ENCODE results near the gene RAI2.

Gene RAI2

DNA sequence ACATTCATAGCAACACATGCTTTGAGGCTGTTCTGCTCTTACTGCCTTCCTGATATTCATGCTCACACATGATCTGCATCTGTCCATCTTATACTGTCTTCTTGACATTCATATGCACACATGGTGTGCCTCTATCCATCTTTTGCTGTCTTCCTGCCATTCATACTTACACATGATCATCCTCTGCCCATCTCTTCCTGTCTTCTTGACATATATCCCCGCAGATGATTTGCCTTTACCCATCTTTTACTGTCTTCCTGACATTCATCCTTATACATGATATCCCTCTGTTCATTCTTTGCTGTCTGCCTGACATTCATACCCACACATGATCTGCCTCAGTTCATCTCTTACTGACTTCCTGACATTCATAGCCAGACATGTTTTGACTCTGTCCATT, 87.0 kb downstream of the RAI2 start:
- DNase-seq: no peak

DNA sequence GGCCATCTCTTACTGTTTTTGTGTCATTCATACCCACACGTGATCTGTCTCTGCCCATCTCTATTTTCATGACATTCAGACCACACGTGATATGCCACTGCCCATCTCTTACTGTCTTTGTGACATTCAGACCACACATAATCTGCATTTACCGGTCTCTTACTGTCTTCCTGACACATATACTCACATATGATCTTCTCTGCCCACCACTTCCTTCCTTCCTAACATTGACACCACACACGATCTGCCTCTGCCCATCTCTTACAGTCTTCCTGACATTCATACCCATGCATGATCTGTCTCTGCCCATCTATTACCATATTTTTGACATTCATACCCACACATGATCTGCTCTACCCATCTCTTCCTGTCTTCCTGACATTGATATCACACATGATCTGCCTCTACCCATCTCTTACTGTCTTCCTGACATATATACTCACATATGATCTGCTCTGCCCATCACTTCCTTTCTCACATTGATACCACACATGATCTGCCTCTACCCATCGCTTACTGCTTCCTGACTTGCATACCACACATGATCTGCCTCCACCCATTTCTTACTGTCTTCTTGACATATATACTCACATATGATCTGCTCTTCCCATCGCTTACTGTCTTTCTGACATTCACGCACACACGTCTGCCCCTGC, 87.7 kb downstream of the RAI2 start:
- DNase-seq: no peak

DNA sequence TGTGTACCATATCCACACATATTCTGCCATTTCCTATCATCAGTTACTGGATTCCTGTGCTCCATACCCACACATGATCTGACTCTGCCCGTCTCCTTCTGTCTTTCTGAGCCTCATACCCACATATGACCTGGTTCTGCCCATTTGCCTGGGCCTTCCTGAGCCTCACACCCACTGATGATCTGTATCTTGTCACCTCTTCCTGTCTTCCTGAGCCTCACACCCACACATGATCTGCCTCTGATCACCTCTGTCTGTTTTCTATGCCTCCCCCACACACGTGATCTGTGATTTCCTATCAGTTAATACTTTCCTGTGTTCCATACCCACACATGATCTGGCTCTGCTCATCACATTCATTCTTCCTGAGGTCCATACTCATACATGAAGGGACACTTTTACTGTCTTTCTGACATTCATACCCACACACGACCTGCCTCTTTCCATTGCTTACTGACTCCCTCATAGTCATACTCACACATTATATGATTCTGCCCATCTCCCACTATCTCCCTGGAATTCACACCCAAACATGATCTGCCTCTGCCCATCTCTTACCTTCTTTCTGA, 91.3 kb downstream of the RAI2 start:
- no peak for DNase-seq

DNA sequence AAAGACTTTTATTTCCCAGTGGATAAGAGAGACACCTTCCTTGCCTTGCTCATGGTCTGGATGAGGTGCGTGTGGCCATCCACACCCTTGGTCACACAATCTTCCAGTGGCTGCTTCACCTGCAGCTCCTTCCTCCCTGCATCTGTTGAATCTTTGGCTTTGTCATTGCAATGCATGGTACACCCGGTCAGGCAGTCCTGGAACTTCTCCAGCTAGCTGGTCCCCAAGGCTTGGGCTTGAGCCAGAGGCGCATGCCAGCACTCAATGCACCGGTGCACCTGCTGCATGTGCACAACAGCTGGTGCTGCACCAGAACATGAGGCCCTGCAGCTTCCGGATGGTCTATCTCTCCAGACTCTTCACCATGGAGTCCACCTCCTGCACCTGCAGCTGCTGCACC, 92.1 kb downstream of the RAI2 start:
- no peak for DNase-seq

DNA sequence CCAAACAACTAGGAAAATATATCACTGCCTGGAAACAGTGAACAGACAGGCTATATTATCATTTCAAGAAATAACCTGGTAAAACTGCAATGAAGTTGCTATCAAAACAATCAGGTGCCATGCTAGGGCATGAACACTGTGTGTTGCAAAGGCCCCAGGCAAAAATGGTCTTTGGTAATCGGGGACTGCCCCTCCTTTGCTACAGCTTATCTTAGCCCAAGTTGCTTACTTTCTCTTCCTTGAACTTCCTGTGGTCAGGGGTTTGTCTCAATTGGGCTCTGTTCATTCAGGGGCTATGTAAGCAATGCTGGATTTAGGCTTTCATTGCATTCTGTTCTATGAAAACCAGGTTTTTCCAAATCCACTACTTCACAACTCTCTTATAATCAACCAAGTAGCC, 93.4 kb downstream of the RAI2 start:
- no peak for DNase-seq

DNA sequence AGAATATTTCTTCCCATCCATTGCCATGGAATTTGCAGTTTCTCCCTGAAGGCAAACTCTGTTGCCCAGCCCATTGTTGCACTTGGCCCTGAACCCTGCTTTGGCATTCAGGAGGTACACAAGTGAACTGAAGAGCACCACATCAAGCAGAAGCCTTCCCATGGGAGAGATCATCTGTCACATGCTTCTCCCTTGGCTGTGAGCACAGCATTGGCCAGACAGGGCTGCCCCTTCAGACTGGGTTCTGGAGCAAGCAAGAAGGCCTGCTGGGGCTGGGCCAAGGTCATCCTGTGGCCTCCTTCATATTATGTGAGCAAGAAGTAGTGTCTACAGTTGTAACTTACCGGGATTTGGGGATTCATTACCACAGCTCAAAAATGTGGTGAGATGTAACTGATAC, 101.1 kb downstream of the RAI2 start:
- no peak for DNase-seq

DNA sequence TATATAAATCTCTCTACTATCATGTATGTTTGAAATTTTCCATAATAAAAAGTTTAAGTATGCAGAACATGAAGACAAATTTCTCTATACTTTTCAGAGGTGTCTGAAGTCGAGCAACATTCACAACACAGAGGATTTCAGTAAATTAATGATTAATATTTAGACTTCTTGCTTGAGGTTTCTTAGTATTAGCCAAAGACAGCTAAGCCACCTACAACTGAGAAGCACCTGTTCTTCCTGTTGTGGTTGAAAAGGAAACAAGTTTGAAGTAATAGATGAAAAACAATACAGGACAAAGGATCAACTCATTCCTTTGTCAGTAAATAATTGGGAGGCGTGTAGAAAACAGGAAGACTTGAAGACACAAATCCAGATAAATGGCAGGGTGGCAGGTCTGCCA, 102.7 kb downstream of the RAI2 start:
- DNase-seq: no peak

DNA sequence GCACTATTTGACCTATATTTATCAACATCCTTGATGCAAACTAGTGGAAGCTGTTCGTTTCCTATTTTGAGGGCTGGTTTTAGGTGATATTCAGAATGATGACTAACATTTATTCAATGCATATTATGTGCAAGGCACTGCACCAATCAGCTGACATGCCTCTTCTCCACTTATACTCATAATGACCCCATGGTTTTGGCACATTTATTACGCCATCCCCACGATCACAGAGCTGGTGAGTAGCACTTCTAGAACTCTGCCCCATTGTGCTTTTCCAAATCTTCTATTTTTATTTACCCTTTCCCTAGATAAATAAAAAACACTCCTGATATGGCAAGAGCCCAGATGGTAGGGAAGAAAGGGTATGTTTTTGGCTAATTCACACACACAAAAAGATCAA, 110.7 kb downstream of the RAI2 start:
- DNase-seq: no peak

Data from GF-D8 (cell line).